Activated naive CD8-positive, alpha-beta T cell treated with anti-CD3 and anti-CD28 coated beads, Interleukin-2, amount 50 U/mL, for 16 hours (primary cell): Measurements from ENCODE around the gene BRMS1.

Experiments used
- DNase-seq: peaks from one replicate; pipeline ENCODE4 v3.0.0-alpha.2; 2020; ENCODE audit warnings: low read depth, low spot score

The BRMS1 gene

GRCh38 chr11:66337103-66337899, 7.6 kb downstream of the BRMS1 start:
- no peak for DNase-seq

DNA sequence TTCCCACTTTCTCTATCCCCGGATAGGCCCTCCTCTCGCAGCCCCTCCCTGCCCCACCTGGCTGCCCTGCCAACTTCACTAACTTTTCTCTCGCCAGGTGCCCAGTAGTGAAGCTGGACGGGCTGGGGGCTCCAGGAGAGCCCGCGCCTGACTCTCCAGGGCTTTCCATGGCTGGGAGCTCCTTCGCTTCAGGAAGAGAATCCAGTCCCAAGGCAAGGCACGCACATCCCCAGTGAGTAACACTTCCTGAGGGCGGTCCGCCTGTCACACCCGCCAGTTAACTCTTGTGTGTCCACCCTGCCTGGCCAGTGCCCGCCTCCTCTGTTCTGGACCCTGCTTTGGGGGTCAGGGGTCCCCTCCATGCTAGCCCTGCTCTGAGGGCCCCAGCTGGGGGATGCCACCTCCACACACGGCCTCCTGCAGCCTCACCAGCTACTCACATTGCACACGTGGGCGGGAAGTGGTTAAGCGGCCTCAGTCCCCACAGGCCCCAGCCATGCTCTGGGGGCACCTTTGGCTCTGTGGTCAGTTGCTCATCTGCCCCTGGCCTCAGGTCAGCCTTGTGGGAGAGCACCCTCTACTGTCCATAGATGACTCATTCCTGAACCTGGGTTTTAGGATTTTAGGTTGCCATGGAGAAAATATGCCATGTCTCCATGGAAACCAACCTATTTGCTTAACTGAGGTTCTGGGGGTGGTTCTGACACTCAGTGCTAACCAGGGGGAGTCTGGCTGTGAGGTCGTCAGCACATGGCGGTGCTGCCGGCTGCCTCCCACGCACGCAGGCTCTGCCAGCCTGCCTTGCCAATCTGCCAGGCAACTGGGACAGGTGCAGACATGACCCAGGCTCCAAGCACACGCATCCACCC, 8.4 kb downstream of the BRMS1 start, which contains the start of gene RIN1:
RIN1 (minus strand) TSS at position 201 of the 869 bp plus-strand sequence; CDS start at position 169, 32 bp downstream.
- no peak for DNase-seq

GRCh38 chr11:66335531-66336233, 9.2 kb downstream of the BRMS1 start:
- DNase-seq: no peak

GRCh38 chr11:66334605-66335442, 10.1 kb downstream of the BRMS1 start:
- no peak for DNase-seq

DNA sequence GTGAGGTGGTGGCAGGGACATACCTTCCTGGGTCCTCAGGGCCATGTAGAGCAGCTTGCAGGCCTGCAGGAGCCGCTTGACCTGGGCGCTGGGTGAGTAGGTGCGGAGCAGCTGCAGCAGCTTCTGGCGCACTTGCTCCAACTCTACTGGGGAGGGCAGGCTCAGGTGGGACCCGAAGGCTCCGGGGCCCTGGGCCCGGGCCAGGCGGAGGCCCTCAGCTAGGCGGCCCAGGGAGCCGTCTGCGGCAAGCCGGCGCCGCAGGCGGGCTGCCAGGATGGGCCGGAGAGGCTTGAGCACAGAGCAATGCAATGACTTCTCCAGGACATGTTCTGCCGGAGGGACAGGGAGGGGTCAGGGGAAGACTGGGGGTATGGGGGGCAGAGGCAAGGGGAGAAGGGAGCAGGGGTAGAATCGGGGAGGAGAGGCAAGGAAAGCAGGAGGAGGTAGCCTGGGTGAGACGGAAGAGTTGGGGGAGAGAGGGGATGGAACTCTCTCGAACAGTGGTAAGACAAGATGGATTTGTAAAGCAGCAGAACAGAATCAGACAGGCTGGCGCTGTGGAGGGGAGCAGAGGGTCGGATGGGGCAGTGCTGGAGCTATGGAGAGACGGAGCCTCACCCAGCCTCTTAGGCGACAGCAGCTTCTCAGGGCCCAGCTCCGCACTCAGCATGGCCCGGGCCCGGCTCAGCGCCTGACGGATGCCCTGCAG, 10.9 kb downstream of the BRMS1 start:
- DNase-seq: no peak

- DNase-seq: no peak
Observed at GRCh38 chr11:66333220-66333877, 11.6 kb downstream of the BRMS1 start.

DNA sequence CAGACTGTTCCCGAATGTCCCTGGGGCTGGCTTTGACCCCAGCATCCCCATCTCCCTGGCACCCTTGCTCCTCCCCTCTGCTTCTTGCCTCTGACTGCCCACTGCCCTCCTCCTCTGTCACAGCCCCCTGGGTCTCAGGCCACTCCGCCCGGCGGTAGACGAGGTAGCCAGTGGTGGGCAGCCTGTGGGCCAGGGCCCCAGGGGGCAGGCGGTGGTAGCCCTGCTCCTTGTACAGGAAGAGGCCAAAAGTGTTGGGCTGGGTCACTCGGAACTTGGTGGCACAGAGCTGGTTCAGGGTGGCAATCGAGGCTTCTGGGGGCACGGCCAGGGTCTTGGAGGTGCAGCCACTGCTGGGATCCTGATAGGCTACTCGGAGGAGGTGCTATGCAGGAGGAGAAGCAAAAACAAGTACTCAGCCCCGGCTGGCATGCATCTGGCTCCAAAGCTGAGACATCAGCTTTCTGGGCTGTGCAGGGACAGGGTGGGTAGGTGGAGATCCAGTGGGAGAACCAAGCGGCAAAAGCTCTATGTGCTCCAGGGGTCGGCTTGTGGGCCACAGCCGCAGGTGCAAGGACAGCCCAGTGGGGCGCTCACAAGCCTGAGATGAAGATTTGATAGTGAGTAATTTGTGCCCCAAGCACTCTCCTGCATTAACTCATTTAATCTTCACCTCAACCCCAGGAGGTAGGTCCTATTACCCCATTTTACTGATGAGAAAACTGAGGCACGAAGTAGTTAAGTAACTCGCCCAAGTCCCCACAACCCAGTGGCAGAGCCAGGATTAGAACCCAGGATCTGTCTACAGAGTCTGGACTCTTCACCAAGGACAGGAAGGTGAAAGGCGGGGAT, 12.3 kb downstream of the BRMS1 start:
- no peak for DNase-seq

GRCh38 chr11:66331542-66332370, 13.1 kb downstream of the BRMS1 start:
- no peak for DNase-seq

DNA sequence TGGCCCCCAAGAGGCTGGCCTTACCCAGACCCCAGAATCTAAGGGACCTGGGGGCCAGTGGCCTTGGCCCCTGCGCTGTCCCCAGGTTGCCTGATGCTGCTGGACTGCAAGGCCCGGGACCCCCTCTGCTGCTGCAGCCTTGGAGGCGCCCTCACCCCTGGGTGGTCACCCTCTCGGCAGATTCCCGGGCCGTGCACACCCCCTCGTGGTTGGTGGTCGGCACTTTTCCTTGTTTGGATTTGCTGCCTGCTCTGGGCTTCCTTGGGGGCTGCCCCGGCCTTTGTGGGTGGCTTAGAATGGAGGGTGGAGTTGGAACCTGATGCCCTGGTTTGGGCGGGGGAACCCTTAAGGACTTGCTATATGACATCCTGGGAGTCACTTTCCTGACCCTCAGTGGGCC, 14.0 kb downstream of the BRMS1 start:
- no peak for DNase-seq

GRCh38 chr11:66329165-66329673, 15.7 kb downstream of the BRMS1 start:
- no peak for DNase-seq

GRCh38 chr11:66328302-66329144, 16.4 kb downstream of the BRMS1 start:
- DNase-seq: peak; percentile 71

DNA sequence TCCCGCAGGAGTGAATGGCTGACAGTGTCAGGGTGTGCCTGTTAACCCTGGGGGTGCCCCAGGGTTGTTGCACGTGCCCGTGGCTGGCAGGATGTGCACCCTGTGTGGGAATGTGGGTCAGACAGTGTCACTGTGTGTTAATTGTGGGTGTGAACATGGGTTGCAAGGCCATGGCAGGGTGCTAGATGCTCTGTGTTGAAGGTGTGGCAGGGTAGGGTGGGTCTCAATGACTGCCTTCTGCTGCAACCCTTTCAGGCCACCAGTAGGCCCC, 16.9 kb downstream of the BRMS1 start:
- no peak for DNase-seq

DNA sequence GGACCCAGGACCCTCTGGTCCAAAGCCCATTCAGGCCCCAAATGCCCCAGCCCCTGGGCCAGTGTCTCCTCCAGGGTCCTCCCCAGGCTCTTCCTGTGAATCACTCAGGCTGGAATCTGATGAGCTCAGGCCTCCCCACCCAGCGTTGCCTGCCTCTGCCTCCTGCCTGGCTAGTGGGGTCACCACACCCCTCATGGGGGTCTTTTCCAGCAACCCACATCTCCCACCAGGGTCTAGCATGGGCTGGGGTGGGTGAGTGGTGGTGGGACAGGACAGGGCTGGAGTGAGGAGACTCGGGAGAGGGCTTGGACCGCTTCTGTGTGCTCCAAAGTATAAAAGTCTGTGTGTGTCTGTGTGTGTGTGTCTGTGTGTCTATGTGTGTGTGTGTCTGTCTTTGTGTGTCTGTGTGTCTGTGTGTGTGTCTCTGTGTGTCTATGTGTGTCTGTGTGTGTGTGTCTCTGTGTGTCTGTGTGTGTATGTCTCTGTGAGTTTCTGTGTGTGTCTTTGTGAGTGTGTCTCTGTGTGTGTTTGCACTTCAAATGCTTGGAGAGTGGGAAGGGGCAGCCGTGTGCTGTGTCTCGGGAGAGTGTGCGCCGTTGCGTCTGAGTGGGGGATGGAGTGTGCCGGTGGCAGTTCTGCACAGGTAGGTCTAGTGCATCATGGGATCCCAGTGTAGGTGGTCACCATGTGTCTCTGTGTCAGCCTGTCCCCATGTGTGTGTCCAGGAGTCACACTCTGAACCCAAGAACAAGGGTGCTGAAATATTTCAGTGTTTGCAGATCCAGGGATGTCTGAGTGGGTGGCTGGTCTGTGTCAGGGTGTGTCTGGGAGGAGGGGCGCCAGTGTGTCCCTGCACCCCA, 17.5 kb downstream of the BRMS1 start:
- DNase-seq: no peak

DNA sequence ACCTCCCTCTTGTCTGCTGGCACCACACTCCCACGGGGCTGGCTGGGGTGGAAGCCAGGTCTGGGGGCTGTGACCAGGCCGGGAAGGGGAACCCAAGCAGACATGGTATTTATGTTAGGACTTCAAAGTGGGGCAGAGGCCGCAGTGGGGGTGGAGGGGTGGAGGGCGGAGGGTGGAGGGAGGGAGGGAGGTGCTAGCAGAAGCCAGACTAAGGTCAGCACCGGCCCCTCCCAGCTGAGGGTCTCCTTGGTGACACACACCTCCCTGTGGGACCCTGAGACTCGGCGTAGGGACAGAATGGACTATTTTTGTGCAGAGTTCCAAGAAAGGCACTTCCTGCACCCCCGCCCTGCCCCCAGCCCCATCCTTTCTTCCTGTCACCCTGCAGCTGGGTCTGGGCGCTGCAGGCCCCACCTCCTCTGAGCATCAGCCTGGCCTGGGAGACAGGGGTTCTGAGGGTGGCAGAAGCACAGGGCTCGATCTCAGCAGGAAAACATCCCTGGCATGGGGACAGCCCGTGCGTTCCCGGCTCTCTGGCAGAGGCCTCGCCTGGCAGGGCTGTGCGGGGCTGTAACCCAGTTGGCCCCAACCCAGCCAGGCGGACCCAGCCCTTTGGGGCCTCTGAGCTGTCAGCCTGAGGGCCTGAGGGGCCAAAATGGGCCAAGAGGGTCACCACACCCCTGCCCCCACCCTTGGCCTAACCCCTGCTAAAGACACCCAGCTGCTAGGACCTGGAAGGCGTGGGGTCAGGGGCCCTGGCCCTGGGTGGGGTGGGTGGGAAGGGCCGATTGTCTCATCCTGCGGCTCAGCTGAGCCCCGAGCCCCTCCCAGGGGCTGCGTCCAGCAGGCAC, 18.4 kb downstream of the BRMS1 start:
- no peak for DNase-seq

DNA sequence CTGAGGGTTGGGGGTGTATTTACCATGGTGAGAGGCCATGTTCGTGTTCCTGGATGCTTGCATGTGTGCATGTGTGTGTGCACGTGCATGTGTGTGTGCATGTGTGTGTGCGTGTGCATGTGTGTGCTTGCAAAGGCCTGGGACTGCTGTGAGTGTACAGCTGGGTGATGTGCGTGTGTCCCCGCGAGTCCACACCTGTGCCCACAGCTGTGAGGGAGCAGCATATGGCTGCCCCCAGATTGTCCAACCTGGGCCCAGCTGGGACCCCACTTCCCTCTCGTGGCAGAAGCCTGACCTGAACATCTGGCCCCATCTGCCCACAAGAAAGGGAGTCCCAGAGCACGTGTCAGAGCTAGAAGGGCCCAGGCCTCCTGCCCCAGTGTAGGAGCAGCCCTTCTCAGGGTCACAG, 19.6 kb downstream of the BRMS1 start:
- DNase-seq: no peak
